ENCODE measurements around the gene ANO6.

Gene ANO6

DNA sequence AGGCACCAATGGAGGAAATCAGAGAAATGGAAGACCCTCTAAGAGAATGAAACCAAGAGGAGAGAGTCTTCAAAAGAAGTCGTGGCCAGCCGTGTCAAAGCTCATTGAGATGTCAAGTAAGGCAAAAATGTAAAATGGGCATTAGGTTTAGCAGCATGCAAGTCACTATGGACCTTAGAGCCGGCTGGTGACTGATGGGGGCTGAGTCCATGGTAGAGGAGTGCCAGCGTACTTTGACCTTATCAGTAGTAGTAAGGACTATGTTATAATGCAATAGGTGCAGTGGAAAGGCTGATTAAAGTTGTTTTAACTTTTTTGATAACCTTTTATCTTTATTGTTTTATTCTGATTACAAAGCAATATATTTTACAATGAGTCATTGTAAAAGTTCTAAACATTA lies 66.5 kb downstream of the ANO6 start:
- no peak for DNase-seq

DNA sequence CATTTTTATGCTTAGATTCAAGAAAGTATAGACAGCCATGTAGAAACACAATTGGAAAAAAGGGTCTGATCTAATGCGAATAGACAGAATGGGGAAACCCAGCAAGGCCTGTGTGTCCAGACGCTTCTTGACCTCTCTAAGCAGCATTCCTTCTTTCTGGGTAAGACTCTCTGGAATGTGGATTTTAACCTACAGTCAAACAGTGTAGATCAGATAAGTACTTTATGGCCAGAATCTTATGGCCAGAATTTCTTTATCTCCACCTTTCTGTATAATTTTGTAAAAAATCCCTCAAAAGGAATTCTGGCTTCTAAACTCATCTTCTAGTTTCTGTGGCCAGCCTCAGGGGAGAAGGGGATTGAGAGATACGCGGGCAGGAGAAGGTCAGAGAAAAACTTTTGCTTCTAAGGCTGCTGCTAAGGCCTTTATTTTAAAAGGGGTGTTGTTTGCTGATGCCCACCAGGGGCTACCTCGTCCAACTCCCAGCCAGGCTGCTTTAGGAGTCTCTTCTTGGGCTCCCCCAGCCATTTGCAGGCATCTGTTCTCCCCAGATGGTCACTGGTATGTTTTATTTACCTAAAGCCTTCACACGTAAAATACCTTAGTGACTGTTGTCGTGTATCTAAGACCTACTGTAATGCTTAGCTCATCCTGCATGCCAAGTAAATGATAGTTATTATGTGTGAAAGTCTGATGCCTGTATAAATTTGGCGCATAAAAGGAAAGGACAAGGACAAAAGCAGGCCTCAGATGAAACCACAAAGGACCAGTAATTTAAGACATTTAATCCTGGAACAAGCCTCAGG lies 68.4 kb downstream of the ANO6 start:
- DNase-seq: no peak

DNA sequence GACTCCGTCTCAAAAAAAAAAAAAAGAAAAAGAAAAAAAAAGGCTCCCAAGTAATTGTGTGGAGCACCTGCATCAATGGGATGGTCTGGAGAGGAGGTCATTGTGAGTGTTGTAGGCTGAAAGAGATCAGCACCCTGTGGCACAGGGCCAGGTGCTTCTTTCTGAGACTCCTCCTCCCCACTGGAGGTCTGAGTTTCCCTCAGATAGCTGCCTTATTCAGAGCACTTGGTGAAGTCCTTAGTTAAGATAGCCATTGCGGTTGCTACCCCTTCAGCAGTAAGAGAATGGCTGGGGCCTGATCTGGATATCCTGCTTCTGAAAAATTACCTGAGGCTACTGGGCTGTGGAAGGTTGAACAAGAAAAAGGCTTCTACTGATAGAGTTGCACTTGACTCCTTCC lies 69.8 kb downstream of the ANO6 start:
- DNase-seq: no peak

DNA sequence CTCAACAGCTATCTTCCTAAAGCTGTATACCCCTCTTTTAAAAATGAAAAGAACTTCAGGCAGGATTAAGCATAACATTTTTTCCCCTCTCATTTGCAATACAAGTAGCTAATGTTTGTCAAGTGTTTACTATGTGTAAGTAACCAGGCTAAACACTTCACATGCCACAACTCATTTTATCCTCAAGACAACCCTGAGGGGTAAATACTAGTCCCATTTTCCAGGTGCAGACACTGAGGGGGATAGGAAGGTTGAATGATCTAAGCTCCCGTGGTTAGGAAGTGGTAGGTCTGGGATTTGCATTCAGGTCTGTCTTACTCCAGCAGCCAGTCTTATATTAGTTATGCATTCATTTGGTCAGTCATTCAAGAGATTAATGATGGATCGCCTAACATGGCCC lies 70.7 kb downstream of the ANO6 start:
- DNase-seq: no peak

DNA sequence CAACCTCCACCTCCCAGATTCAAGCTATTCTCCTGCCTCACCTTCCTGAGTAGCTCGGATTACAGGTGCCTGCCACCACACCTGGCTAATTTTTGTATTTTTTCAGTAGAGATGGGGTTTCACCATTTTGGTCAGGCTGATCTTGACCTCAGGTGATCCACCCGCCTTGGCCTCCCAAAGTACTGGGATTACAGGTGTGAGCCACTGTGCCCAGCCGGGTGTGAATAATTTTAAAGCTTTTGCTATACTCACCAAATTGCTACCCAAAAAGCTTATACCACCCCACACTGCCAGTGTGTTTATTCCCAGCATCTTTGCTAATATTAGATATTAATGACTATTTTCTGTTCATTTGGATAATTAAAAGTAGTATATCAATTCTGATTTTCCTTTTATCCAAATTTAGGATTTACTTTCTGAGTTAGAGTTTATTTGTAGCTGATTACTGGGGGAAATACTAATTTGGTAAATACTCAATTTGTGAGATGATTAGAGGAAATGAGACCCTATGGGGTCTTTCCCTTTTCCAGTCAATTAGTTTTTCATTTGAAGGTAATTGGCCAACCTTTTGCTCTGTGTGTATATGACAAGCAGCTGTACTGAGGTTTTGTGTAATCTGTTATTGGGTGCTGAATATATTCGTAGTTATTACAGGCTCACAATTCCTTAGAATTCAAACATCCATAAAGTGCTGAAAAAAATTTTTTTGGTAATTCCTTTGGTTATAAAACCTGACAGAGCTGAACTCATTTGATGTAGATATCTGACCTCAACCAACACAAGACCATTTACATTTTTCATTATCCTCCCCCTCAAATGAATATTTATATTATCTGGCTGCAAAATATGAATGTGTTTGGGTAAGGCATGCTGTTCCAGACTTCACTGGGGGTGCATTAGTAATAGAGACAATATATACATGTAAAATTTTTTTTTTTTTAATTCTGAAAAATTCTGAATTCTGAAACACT lies 73.6 kb downstream of the ANO6 start:
- DNase-seq: no peak

DNA sequence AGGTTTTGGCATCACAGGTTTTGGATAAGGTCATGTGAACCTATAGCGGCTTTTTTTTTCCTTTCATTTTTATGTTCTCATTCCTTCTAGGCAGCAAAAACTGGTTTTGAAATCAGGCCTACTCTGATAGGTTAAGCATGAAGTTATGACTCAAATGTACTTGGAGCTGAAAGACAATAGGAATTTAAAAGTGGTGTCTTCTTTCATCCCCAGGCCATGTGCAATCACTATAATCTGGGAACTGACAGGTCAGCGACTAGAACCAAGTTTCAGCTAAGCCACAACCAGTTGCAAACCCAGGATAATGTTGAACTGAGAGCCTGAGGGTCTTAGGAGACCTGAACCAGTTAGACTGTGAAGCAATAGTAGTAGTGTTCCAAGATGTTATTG lies 74.3 kb downstream of the ANO6 start:
- DNase-seq: no peak

DNA sequence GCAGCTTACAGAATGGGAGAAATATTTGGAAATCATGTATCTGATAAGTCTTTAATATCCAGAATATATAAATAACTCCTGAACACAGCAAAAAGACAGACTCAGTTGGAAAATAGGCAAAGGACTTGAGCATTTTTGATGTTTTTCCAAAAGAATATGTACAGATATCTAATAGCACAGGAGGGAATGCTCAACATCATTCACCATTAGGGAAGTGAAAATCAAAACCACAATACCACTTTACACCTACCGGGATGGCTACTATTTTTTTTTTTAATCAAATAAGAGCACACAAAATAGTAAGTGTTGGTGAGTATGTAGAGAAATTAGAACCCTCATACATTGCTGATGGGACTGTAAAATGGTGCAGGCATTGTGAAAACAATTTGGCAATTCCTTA lies 75.6 kb downstream of the ANO6 start:
- no peak for DNase-seq

DNA sequence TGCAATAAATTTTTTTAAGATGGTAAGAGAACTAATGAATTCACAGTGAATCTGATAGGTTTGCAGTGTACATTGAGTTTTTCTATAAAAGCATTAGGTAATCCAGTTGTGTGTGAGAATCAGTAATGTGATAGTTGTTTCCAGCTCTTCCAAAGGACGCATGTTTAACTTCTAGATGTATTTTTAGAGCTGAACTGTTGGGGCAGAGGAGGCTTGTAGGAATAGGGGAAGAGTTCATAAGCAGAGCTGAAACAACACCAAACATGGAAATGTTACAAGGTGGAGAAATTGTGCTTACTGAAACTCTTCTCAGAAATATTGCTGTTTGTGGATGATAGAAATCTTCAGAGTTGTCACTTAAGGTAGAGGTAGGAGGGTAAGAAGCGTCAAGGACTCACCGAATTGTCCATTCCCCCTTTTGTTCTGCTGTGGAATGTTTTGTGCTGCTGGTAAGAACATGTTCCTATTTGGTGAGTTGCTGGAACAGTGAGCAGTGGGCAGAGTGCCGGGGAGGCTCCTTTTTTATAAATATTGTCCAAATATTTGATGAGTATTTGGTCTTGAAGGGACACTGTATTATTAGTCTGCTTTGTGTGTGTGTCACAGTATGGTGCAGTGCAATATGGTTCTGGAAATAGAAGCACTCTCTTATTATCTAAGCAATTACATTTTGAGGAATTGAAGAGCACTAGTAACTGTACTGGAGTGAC lies 76.7 kb downstream of the ANO6 start:
- DNase-seq: no peak

DNA sequence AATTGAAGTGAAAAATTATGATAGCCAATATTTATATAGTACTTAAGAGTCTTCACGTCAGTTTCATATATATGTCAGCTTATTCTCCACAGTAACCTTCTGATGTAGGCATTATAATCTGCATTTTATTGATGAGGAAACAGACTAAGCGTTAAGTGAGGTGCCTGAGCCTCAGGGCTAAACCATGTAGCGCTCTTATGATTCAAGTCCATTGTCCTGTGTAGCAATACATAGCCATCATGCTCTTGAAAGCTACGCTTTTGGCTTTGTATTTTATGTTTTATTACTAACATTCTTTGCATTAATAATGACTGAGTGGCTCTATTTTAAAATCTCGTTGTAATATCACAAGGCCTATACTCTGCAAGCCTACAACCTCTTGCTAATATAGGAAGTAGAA lies 79.0 kb downstream of the ANO6 start:
- DNase-seq: no peak

DNA sequence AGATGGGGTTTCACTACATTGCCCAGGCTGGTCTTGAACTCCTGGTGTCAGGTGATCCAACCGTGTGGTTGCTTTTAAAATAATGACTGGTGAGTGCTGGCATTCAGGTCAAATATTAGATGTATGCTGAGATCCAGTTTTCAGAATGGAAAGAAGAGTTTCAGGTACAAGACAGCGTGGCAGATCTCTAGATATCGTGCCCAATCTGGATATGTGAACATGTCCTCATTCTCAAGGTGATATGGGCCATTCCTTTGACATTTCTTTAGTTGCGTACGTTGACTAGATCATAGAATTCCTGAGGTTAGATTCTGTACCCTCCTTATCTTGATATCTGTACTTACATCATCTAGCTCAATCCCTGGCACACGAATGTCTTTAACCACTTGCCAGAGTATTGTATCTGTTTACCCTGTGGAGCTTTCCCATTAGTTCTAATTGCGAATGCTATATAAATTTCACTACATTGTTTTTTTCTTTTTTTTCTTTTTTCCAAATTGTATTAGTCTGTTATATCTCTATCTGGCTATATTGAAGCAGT lies 80.2 kb downstream of the ANO6 start:
- no peak for DNase-seq

DNA sequence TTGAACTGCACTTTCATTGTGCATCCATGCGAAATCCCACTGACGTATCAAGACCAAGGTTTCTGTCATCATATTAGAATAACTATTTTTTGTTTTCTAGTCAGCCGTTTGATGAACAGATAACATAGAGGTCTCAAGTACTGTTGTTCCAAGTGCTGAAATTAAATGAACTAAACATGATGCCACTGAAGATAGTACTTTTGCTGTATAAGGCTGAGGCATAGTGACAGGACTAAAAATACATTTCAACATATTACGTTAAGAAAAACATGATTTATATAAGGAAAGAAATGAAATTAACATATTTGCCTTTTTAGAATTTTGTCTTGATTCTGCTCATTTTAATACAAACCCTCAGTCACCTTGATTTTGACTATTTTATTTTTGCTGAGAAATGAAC lies 82.2 kb downstream of the ANO6 start:
- no peak for DNase-seq

DNA sequence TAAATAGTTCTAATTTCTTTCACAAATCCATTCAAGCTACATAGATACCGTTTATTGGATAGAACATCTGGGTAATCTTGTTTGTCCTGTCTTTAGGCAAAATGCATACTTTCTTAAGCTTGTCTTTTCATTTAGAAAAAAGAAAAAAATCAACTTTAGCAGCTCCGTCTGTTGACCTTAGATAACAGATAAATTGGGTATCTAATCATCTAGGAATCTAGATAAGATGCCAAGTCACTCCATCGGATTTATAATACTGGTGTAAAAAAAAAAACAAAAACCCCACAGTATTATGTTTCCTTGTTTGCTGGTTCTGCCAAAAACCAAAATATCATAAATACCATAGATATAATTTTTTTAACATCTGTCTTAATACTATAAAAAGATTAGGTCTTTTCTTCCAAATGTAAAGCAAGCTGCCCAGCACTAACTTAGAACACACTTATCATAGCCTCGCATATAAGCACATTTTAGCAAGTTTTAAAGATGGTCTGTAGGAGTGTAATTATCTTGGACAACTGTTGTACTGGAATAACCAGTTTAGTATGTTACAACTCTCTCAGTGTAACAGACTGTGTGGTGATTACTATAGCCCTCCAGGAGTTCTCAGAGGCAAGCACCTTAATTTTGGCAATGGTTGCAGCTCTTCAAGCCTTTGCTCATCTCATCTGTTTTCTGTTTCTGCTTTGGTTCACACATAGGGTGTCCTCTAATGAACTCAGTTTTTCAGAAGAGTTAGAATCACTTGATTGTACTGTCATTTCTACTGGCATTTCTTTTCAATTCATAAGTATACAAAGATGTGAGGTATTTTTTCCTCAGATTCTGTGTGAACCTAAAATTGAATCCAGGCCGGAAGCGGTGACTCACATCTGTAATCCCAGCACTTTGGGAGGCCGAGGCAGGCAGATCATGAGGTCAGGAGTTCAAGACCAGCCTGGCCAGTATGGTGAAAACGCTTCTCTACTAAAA lies 83.1 kb downstream of the ANO6 start:
- no peak for DNase-seq

DNA sequence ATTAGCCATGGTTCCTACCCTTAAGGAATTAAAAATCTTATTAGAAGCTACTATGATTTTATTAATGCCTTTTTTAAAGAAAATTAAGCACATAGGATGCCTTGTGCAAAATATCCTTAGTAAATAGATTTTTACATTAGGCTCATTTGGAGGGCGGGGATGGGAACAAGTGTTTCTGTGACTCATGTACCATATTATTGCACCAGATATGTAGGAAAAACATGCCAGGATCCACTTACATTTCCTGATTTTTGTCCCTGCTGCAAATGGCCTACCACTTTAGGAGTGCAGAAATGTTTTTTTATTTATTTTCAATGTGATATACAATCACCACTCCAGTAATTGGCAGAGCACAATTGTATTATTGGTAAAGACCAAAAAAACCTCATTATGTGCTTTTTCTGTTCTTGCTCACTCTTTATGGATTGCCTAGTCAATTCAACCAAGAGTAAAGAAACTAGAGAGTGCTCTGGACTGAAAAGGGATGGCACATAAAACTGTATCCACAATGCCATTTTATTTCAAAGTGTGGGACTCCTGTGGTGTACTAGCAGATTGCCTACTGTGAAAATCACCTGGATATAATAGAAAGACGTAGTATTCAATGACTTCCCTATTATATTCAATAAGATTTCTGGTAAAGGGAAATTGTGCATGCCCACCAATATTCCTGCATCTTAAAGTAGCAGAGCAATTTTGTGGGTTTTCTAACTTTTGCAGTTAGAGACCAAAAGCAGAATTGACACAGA lies 86.9 kb downstream of the ANO6 start:
- DNase-seq: no peak

DNA sequence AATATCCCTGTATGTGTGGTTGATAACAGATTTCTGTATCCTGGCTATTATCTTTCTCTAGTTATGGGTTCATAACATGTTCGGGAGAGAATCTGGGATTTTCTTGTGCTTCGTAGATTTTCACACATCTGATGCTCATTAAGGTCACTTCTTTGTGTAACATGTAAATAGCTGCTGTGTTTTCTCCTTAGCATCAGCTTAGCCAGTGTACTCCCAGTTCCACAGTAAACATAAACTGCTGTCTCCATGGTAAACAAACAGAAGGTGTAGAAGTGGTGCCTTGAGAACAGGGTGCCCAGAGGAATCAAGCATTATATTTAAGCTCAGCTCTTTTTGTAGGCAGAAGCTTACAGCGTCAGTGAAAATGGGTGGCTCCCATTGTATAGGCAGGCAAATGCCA lies 88.0 kb downstream of the ANO6 start:
- DNase-seq: no peak

DNA sequence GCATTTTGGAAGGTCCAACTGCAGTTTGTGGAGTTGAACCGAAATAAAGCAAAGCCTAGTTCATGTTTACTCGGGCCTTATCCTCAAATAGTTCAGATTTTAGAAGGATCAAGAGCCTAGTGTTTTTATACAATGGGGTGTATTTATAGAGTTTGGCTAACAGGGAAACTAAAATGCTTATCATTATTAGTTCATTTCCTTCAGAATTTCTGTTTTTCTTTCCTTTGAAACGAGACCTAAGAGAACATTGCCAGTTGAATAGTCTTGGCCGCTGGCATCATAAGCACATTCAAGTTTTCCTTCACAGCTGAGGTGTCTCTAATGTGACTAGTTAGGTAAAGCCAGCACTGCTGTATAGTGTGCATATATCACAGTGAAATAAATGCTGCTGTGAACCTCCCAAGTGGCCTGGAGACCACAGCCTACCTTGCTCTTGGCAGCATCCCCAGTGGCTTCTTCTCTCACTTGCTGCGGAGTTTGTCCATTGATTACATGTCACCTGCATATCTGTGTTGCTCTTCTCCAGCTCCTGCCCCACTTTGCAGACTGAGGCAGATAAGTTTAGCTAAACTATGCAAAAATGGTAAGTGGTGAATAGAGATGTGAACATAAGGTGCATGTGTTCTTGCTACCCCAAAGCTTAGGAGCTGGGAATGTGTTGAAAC lies 88.8 kb downstream of the ANO6 start:
- DNase-seq: no peak

DNA sequence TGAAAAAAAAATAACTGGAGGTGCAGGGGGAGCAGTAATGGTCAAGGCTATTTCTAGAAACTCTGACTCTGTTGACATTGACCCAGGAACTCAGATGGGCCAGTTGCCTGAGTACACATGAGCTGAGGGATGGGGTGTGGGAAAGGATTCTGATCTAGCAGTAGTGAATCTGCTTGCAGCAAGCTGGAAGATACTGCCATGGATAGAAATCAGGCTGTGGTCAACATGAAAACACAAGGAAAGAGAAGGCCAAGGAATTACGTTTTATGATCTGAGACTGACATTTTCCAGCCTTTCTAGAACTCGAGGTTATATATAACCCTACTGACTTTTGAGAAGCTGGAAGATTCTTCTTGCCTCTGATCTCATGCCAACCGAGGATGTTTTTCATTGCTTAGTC lies 90.0 kb downstream of the ANO6 start:
- no peak for DNase-seq

DNA sequence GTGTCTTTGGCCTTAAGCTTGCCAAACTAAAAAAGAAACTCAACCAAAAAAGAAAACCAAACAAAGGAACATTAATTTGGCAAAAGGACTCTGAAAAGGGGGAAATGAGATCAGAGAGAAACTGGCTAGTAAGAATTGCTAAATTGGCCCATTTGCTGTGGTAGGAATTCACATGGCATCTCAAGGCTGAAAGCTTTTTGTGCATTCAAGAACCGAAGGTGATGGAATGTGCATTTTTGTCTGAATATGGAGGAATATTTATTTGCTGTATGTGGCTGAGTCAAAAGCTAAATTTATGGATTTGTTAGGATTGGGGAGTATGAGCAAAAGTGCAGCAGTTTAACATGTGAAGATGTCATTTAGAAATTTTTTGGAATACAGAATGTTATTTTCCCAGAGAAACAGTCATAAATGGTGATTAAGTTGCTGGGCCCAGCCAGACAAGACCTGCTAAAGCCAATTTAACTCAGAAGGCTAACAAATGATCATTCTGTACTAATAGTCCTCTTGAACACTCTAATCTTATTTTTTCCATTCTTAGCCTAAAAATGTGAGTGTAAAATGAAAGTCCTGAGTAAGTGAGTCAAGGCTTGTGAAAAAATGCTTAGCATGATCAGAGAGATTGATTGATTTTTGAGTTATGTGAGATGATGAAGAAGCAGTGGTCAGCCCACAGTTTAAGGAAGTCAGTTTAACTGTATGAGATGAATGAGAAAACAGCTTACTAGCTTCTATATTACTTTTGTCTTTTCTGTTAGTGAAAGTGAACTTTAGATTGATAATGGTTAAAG lies 94.1 kb downstream of the ANO6 start:
- DNase-seq: no peak

DNA sequence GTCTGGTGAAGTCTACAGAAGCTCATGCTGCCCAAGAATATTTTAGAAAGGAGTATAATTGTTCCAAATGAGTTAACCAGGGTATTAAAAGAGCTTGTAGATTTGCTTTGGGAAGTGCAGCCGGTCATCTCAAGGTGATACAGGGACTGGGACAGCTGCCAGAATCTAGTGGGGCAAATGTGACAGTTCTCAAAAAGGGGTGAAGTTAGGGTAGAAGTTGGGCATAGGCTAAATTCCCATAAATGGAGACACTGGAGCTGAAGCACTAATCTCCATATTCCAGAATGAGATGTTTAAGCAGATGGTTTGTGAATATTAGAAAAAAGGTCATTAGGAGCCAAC lies 94.7 kb downstream of the ANO6 start:
- DNase-seq: no peak

DNA sequence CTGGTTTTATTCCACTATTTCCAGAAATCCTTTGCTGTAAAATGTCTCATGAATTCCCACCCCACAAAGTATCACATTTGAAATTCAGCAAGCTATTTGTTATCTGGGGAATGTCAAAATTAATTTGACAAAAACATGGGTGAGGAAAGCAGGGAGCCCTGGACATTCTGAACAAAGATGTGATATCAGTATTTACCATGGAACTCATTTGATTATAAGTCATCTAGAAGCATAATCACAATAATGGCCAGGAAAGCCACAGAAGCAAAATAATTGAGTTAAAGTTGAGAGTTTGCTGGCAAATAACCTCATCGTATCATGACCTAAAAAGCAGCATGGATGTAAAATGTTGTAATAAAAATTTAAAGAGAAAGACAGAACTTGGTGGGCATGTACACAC lies 96.1 kb downstream of the ANO6 start:
- no peak for DNase-seq

DNA sequence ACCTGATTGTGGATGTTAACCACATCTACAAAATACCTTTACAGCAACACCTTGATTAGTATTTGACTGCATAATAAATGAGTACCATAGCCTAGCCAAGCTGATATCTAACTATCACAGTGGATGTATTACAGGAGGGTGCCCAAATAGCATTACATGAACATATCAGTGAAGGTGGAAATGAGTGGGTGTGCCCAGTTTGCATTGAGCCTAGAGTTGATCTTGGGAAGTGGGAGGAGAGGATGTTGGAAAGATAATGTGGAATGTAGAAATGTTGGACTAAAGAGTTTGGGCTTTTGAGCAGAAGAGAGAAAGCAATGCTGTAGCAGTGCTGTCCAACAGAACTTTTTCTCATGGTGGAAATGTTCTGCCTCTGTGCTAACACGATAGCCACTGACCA lies 98.9 kb downstream of the ANO6 start:
- DNase-seq: no peak

All from stimulated activated CD4-positive, alpha-beta T cell treated with anti-CD3 and anti-CD28 coated beads, Interleukin-1b, Interleukin-23, amount 100 ng/mL, for 48 hours (primary cell).